T-helper 2 cell treated with Interferon-gamma antibody and Interleukin-4, amounts not matched to agents 100 ng/mL and 5 ng/mL, for 36 hours (primary cell): Measurements from ENCODE around the gene PAQR8. TPM values are rescaled to one million over a fixed set of nuclear protein-coding genes. Genes with fewer than 3 reads are reported as not detected.

Source experiments
- intact Hi-C: fragments of 100-400 bp; cut with micrococcal nuclease; formaldehyde crosslinking; loops from one replicate; pipeline ENCODE4 v1.15.1; 2023
- total RNA-seq: library from RNA; stranded (reverse); gene quantifications from 2 replicates; pipeline ENCODE4 v1.2.3, GENCODE V29; 2022

The PAQR8 gene, protein sequence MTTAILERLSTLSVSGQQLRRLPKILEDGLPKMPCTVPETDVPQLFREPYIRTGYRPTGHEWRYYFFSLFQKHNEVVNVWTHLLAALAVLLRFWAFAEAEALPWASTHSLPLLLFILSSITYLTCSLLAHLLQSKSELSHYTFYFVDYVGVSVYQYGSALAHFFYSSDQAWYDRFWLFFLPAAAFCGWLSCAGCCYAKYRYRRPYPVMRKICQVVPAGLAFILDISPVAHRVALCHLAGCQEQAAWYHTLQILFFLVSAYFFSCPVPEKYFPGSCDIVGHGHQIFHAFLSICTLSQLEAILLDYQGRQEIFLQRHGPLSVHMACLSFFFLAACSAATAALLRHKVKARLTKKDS
- 14.1 and 15.9 TPM in 2 replicates for total RNA-seq

DNA sequence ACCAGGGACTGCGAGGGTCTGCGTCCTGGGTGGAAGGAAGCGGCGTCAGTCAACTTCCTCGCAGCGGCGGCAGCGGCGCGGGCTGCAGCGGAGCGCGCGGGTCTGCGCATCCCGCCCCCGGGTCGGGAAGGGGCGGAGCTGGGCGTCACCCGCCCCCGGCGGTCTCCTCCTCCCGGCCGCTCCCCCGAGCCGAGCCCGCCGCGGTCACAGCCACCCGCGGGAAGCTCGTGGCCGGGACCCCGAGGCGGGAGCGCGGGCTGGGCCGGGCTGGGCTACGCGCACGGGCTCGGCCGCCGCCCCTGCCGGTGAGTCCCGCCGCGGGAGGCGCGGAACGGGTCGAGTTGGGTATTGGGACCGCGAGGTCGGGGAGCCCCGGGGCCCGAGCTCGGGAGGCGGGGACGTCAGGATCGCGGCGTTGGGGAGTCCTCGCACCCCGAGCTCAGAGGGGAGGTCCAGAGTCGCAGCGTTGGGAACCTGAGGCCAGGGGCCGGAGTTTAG lies at the start of gene PAQR8:
Gene PAQR8 (plus strand): TSS at position 207 of the 498 bp plus-strand sequence. CDS start 41,063 bp downstream, outside the sequence.
- intact Hi-C loops = loop anchor here (1.0 to 5.0 kb wide), 6 partner anchors 28 to 702 kb away; partner anchors contain the start of gene MCM3

DNA sequence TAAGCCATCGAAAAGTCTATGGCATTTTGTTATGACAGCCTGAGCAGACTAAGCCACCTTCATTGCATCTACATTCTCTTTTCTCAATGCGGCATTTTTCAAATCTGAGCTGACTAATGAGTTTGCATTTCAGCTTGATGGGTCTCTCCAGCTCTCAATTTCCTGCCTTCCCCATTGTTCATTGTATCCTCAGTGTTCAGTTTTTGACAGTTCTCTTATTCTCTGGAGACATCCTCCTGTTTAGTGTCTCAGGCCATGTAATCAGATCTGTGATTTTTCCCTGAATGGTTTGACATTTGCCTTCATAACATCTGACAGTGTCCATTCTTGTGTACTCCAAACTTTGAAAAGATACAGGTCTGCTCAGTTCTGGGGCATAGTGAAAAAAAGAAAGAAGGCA lies 49.5 kb upstream of the PAQR8 start:
- intact Hi-C loops = no loop called here

DNA sequence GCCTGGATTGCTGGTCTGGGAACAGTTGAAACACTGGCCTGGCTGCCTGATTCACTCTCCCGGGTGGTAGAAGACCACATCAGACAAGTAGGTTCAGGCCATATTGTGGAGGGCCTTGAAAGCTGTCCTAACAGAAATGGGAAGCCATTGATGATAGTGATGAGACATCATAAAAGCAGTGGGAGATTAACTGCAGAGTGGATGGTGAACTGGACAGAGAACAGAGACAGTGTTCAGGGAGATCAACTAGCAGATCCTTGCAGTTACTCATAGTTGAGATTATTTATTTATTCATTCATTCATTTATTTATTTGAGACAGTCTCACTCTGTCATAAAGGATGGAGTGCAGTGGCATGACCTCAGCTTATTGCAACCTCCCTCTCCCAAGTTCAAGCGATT lies 47.2 kb upstream of the PAQR8 start:
- intact Hi-C loops = no loop called here

DNA sequence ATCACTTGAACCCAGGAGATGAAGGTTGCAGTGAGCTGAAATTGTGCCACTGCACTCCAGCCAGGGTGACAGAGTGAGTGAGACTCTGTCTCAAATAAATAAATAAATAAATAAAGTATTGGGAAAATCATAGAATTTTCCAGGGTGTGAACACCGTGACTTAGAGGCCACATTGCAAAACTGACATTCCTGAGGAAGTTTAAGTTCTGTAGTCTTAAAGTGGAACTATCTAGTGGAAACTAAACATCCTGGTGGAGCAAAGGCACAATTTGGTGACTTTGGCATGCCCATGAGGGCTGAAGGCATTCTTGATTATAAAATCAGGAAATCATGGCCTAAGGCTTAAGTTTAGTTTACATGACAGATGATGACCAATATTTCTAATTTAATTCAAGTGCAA lies 44.7 kb upstream of the PAQR8 start:
- intact Hi-C loops = no loop called here

DNA sequence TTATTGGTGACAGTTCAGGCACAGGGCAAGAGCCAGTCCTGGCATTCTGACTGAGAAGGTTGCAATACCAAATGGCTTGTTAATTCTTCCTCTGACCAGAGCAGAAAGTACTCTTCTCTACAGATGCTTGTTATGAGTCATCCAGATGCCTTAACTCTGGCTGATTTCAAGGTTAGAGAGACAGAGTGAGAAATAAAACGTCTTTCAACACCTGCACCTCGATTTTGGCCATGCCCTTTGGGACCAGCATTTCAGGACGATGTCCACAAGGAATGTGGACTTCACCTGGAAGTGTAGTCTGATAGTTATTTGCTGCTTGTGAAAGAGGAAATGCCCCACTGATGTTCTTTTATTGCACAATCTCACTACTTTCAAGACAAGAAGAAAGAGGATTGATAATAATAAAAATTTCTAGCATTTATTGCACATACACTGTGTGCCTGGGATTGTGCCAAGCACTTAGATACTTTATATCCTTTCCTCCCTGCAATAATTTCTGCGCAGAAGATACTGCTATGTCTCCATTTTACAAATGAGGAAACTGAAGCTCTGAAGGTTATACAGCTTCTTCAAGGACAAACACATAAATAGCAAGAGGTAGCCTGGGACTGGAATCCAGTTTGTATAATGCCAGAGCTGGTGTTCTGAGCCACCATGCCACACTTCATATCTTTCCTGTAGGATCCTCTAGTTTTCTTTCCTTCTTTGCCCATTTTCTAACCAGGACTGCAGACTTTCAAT lies 43.9 kb upstream of the PAQR8 start:
- intact Hi-C loops = no loop called here

DNA sequence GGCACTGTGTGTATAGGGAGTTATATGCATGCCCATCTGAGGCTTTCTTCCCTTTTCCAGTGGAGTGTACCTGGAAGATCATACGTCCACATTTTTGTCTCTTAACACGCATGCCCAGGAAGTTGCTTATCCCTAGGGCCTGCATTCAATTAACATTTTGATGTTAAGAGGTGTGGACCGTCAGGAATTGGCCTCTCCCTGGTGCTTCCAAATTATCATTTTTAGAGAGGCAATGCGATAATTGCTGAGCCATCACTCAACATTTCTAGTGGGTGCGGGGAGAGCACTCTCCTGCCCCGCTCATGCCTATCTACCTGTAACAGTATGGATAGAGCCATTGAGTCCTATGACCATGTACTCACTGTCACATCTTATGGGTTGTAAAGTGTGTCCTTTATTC lies 37.8 kb upstream of the PAQR8 start:
- intact Hi-C loops = no loop called here

DNA sequence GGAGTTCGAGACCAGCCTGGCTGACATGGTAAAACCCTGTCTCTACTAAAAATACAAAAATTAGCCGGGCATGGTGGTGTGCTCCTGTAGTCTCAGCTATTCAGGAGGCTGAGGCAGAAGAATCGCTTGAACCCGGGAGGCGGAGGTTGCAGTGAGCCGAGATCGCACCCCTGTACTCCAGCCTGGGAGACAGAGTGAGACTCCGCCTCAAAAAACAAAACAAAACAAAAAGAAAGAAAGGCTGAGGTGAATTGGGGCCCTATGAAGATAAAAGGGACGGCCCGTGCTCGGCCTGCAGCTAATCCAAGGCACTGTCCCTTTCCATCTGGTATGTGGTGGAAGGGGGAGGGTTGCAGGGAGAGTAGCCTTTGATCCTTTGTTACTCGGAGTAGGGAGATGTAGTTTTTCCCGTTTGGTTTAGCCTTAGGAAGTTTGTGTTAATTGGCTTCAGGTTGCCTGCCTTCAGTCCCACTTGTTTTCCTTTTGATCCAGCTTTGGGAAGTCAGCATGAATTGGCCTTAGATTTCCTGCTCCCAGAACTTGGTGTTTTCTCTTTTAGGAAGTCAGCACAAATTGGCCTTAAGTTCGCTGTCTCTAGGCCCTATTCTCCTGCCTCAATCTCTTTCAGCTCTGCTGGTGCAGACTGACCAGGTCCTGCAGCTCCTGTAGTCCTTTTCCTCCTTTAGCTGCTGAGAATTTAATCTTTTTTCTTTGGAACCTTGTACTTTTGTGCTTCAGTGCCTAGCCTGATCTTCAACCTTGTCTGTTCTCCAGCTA lies 36.1 kb upstream of the PAQR8 start:
- intact Hi-C loops = no loop called here

DNA sequence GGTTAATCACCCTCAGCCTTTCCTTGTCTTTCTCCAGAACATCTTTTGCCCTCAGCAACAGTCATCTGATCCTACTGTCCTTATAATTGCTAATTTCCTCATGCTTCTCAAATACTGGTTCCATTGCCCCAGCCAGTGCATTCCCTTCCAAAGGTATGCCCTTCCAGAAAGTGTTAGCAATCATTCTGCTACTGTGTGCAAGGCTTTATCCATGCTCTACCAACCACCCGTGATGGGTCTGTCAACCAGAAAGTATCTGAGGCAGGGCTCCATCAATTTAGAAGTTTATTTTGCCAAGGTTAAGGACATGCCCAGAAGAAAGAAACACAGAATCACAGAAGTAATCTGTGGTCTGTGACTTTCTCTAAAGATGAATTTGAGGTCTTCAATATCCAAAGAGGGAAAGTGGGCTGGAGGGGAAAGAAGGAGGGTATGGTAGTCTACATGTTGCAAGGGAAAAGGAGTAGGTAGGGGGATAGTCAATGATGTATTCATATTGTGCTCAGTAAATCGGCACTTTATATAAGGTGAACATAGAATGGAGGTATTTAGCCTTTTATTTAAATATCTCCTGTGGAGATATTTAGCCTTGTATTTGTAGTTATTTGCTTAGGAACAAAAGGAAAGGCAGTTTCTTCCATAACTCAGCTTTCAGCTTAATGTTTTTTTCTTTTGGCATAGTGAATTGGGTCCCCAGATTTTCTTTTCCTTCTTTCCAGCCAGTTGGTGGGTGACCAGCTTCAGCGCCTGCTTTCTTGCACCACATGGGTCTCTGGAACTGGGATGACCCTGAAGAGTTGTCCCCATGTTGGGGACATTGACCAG lies 35.2 kb upstream of the PAQR8 start:
- intact Hi-C loops = no loop called here

DNA sequence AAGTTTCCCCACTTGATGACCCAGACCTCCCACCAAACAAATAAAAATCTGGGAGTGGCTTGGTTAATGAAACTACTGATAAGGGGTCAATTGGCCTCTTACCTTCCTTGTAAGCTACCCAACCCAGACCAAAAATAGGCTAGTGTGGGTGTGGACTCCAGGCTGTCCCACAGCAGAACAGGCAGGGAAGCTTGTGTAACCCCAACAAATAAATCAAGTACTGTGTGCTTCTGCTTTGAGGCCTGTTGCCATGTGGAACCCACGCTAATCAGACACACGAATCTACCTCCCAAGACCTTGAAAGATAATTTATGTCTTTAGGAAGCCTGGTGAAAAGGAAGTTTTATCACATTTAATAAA lies 33.7 kb upstream of the PAQR8 start:
- intact Hi-C loops = no loop called here

DNA sequence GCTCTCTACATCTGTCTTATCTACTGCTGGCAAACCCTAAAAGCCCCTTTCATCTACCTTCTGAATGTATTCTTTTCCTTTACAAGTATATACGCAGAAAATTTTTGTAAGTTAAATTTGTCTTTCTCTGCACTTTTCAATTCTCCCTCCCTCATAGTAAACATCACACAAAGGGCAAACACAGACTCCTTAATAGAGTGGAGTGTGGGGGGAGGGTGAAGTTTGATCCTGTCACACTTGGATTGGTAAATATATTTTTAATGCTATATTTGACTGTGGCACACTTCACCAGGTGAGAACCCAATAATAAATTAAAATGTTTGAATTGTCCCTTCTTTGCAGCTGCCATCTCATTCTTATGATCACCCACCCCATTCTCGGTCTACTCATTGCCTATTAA lies 33.2 kb upstream of the PAQR8 start:
- intact Hi-C loops = no loop called here

DNA sequence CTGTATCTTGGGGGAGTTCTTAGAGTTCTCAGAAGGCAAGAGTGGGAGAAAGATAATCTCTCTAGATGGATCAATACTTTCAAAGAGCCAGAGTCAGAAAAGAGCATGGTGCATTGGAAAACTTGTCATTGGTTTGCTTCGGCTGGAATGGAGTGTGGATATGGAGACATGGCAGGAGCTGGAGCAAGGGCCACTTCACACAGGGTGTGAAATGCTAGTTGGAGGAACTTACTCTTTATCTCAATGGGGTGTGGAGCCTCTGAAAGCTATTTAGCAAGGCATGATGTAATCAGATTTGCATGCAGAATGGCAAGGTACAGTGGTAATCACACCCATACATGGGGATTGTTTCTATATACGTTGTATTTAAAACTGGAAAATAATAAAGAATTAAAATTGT lies 31.5 kb upstream of the PAQR8 start:
- intact Hi-C loops = no loop called here

DNA sequence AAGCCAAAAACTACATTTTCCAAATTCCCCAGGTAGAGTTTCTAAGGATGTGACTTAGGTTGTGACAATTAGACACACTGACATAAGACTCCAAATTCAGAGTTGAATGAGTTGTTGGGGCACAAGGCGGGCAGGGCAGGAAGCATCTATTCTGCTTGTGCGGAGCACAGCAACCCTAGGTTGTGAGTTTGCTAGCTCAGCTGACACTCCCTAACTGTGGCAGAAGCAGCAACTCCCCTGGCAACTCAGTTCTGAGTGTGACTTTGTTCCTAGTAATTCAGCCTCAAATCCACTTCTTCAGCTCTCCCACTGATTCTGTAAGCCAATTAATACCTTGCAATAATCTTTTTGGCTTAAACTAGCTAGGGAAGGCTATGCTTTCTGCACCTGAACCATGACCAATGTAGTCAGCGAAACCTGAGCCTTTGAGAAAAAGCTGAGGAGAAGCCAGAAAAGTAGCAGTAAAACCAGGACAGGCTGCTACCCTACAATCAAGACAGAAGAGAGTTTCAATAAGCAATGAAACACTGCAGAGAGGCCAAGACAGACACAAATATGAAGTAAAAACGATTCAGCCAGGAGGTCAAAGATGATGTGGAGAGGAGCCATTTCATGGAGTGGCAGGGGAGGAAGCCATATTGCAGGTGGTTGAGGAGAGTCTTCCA lies 30.0 kb upstream of the PAQR8 start:
- intact Hi-C loops = no loop called here

DNA sequence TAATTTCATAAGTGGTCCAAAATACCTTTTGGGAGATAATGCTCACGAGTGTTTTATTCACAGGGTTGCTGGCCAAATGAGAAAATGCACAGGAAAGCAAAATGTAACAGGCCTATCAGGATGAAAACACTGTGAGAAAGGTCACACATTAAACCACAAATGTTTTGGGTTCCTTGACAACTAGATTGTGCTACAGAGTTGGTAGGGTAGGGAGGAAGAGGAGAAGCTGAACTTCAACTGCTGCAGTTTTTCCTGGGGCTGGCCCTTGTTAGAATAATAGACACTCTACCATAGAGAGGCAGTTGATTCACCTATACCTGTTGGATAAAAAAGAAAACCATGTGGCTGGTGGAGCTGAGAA lies 28.1 kb upstream of the PAQR8 start:
- intact Hi-C loops = no loop called here

DNA sequence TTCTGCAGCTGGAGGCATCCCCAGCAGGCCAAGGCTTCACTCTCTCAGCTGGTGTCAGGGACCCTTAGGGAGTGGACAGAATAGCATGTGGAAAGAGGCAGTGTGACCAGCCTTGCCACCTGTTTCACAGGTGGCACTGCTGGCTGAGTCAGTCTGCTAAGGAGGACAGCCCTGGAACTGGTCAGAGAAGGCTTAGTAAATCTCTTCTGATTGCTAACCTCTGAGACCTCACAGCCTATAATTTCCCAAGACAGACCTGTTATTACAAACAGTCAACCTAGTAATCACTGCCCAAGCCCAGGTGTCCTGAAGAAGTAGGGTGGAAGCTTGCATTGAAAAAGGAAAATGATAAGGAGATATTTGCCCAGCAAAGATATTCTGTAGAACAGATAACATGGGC lies 26.4 kb upstream of the PAQR8 start:
- intact Hi-C loops = no loop called here

DNA sequence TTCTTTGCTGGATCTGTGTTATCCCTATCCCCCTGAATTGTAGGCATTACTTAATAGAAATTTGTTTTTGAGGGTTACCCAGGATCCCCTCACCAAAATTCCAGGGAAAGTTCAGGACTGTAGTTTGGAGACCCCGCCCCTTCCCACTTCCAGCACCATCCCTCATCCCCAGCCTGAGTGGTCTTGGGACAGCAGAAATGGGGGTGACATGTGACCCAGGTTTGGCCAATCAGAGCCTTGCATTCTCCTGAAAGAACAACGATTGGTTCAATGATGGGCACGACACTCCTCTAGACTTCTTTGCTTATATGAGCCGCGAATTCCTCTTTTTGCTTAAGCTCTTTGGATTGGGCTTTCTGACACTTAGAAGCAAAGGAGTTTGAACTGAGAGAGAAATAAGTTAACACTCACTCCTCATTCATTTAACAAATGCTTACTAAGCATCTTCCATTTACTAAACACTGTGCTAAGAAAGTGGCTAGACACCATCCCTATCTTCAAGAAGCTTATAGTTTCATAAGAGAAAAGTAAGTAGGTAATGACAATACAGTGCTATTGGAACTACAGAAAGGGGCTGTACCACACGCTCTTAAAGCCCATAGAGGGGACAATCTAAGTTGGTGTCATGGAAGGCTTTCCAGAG lies 24.9 kb upstream of the PAQR8 start:
- intact Hi-C loops = no loop called here

DNA sequence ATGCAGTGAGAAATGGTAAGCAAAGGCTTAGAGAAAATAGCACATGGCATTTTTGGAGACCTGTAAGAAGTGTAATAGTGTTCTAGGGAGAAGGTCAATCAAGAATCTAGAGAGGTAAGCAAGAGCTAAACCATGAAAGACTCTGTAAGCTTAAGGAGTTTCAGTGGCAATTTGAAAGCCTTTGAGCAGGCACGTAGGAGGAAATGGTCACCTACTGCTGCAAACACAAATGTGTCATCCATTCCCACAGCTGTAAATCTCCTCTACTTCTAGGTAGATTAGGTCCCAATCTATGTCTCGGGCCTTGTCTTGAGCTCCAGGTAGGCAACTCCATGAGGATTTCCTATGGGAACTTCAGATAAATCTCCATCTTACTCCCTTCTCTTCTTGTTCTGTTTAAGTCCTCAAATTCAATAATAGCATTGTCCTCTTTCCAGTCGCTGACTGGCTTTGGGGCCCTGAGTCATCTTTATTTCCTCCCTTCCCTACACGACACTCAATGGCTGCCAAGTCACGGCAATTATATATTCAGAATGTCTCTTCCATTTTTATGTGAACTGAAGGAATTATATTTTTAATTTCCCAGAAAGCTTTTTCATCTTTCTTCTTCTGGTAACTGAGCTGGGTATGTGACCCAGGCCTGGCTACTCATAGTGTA lies 24.2 kb upstream of the PAQR8 start:
- intact Hi-C loops = no loop called here

DNA sequence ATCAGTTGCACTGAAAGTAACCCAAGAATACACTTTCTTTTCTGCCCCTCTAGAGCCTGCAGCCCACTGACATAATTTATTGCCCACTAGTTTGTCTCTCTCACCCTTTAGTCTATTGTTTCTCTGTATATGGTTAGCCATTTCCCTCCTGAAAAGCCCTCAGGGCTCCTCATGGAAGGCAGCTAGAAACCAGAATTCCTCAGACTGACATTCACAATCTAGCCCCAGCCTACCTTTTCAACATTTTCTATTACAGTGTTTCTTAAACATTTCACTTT lies 21.4 kb upstream of the PAQR8 start:
- intact Hi-C loops = no loop called here

DNA sequence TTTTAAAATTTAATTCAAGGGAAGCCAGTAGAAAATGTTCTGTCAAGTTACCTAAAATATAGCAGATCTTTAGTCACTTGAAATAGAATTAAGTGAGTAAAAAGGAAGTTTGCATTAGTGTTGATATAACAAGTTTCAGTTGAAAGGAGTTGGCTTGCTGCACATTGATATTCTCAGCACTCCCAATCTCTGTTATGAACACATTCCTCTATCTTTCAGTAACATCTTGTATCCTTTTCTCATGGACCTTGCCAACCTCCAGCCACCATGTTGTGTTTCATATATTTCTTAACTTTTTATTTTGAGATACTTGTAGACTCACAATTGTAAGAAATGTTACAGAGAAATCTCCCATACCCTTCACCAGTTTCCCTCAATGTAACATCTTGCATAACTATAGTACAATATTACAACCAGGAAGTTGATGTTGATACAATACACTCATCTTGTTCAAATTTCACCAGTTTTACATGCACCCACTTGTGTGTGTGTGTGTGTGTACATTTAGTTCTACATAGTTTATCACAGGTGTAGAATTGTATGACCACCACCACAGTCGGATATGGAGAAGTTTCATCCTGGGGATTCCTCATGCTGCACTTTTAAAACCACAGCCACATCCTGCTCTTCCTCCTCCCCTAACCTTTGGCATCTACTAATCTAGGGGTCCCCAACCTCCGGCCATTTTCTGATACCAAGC lies 20.2 kb upstream of the PAQR8 start:
- intact Hi-C loops = no loop called here

DNA sequence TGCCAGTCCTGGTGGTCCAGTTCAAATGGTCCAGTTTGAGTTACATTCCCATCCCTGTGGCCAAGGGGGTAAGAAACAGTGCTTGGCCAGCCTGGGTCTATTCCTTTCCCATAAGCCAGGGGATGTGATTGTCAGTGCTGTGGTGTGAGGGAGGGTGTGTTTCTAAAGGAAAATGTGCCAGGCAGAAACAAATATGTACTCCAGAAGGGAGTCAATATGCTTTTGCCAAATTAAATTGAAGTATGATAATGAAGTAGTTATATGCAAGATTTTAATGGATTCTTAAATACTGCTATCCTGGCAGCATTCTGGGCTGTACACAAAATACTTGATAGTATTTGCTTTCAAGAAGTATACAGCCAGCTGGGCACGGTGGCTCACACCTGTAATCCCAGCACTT lies 16.6 kb upstream of the PAQR8 start:
- intact Hi-C loops = no loop called here
